ENCODE results near the gene PGLYRP4.

Gene PGLYRP4

GRCh38 chr1:153352523-153352922 is 3.9 kb upstream of the PGLYRP4 start:
- TF ChIP-seq CTCF (IDR thresholded peaks at IDR 0.05; ENCODE audit: low read length) = peak; percentile 82
- TF ChIP-seq EZH2 (IDR thresholded peaks at IDR 0.05; ENCODE audit: borderline replicate concordance, low read length) = no peak
- Histone ChIP-seq H3K4me1 (ENCODE audit: insufficient read depth, low read length, severe bottlenecking) (no peaks in the 10 kb centered on the region), H2AFZ (ENCODE audit: low read length) (no peak overlapping the region), H3K27ac (ENCODE audit: low read depth, low read length, poor library complexity, severe bottlenecking) (no peak overlapping the region), H3K4me2 (ENCODE audit: low read length) (no peak overlapping the region), H3K4me3 (ENCODE audit: low read depth, low read length, poor library complexity, severe bottlenecking) (no peak overlapping the region), H3K27me3 (ENCODE audit: insufficient read depth, low read length) (no peaks in the 10 kb centered on the region), H4K20me1 (ENCODE audit: insufficient read depth, low read length) (no peaks in the 10 kb centered on the region), H3K9me3 (ENCODE audit: low read length) (no peaks in the 10 kb centered on the region), H3K9me2 (ENCODE audit: low read depth, low read length) (no peaks in the 10 kb centered on the region), H3F3A (ENCODE audit: insufficient read depth, low read length) (no peaks in the 10 kb centered on the region), H3K9ac (ENCODE audit: low read length) (no peak overlapping the region), H3K36me3 (ENCODE audit: insufficient read depth, low read length) (no peaks in the 10 kb centered on the region), H3K79me2 (ENCODE audit: insufficient read depth, low read length) (no peaks in the 10 kb centered on the region)

- Histone ChIP-seq H3K4me1 (ENCODE audit: insufficient read depth, low read length, severe bottlenecking) (no peaks in the 10 kb centered on the region), H4K20me1 (ENCODE audit: insufficient read depth, low read length) (no peaks in the 10 kb centered on the region), H3K9ac (ENCODE audit: low read length) (no peak overlapping the region), H3K79me2 (ENCODE audit: insufficient read depth, low read length) (no peaks in the 10 kb centered on the region), H3K9me3 (ENCODE audit: low read length) (no peaks in the 10 kb centered on the region), H3K4me3 (ENCODE audit: low read depth, low read length, poor library complexity, severe bottlenecking) (no peak overlapping the region), H3K27me3 (ENCODE audit: insufficient read depth, low read length) (no peaks in the 10 kb centered on the region), H3F3A (ENCODE audit: insufficient read depth, low read length) (no peaks in the 10 kb centered on the region), H3K4me2 (ENCODE audit: low read length) (no peak overlapping the region), H3K36me3 (ENCODE audit: insufficient read depth, low read length) (no peaks in the 10 kb centered on the region), H3K27ac (ENCODE audit: low read depth, low read length, poor library complexity, severe bottlenecking) (no peak overlapping the region), H3K9me2 (ENCODE audit: low read depth, low read length) (no peaks in the 10 kb centered on the region), H2AFZ (ENCODE audit: low read length) (no peak overlapping the region)
- no peak for TF ChIP-seq CTCF (IDR thresholded peaks at IDR 0.05; ENCODE audit: low read length)
- TF ChIP-seq EZH2 (IDR thresholded peaks at IDR 0.05; ENCODE audit: borderline replicate concordance, low read length) = no peak
Measured at GRCh38 chr1:153350321-153350957, 1.8 kb upstream of the PGLYRP4 start.

GRCh38 chr1:153349363-153350320 is 1.0 kb upstream of the PGLYRP4 start:
- Histone ChIP-seq H3K9me3 (ENCODE audit: low read length) (no peaks in the 10 kb centered on the region), H2AFZ (ENCODE audit: low read length) (no peak overlapping the region), H4K20me1 (ENCODE audit: insufficient read depth, low read length) (no peaks in the 10 kb centered on the region), H3K4me3 (ENCODE audit: low read depth, low read length, poor library complexity, severe bottlenecking) (no peak overlapping the region), H3K27ac (ENCODE audit: low read depth, low read length, poor library complexity, severe bottlenecking) (no peak overlapping the region), H3K4me1 (ENCODE audit: insufficient read depth, low read length, severe bottlenecking) (no peaks in the 10 kb centered on the region), H3K9me2 (ENCODE audit: low read depth, low read length) (no peaks in the 10 kb centered on the region), H3K4me2 (ENCODE audit: low read length) (no peak overlapping the region), H3F3A (ENCODE audit: insufficient read depth, low read length) (no peaks in the 10 kb centered on the region), H3K79me2 (ENCODE audit: insufficient read depth, low read length) (no peaks in the 10 kb centered on the region), H3K9ac (ENCODE audit: low read length) (no peak overlapping the region), H3K27me3 (ENCODE audit: insufficient read depth, low read length) (no peaks in the 10 kb centered on the region), H3K36me3 (ENCODE audit: insufficient read depth, low read length) (no peaks in the 10 kb centered on the region)
- TF ChIP-seq CTCF (IDR thresholded peaks at IDR 0.05; ENCODE audit: low read length) (no peak), EZH2 (IDR thresholded peaks at IDR 0.05; ENCODE audit: borderline replicate concordance, low read length) (no peak)

Measured in OCI-LY1 (cell line).